ENCODE data around the gene PTPN14. TPM values are rescaled to one million over a fixed set of nuclear protein-coding genes. Genes with fewer than 3 reads are reported as not detected.

Gene PTPN14
- total and polyA plus RNA-seq, 2 of the 8 experiments (the other 6 are each of a cell fraction or from before 2014, with no cell fraction given) = 14.4 to 93.6 TPM

DNA sequence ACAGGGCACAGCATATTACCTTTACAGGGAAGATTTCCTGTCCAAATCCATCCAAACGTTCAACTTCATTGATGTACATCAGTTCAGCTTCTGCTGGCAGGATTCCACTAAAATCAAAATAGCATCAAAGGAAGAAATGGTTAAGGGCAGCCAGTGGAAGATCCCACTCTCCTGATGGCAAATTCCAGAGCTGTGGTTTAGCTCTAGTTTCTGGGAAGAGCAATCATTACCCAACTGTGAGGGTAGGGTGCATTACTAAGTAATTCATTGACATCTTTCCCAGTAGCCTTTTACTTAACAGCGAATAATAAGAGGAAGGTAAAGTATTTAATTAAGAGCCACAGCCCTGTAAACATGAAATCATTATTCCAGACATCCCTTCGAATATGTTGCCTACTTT is 149.7 kb downstream of the PTPN14 start:
- no peak for DNase-seq (ENCODE audit: low read depth in 1 of 2, low spot score in 2 of 2)
- TF ChIP-seq CREB1 (IDR thresholded peaks at IDR 0.05) (no peak), EZH2 (IDR thresholded peaks at IDR 0.05; ENCODE audit: low read depth, low read length, severe bottlenecking) (no peak)

More for the DNA sequence above, 149.7 kb downstream of the PTPN14 start:
- no peaks in the 10 kb centered on the region for H3K23me2 ChIP-seq (ENCODE audit: low read depth, low read length)
- no peak overlapping the region for H3K56ac ChIP-seq (replicated peaks; ENCODE audit: insufficient read length, low read depth, low read length)
- no peak overlapping the region for H3K4ac ChIP-seq (replicated peaks; ENCODE audit: insufficient read length, low read depth, low read length)
- ChIA-PET CTCF (ENCODE audit: partially characterized antibody) (interaction anchor here (0.7 to 2.5 kb wide), 4 partner anchors 11 to 43 kb away, joined by 3 to 6 read pairs (median 3); no protein-coding TSS in a partner anchor), POLR2A (ENCODE audit: partially characterized antibody) (interaction anchor here (1.3 kb wide), 1 partner anchor 150 kb away, joined by 6 read pairs; the partner anchor contains the start of gene PTPN14)
- no peak overlapping the region for H4K8ac ChIP-seq (ENCODE audit: extremely low read depth, insufficient read depth, low read length)
- no peak overlapping the region for H3K9ac ChIP-seq (replicated peaks in 1 of 4; ENCODE audit: extremely low read depth in 1 of 4, low read depth in 3 of 4, low read length in 3 of 4)
- H2BK15ac ChIP-seq (ENCODE audit: low read length) = no peak overlapping the region
- no peak overlapping the region for H3K4me2 ChIP-seq (ENCODE audit: insufficient read depth in 1 of 2, low read depth in 2 of 2, low read length in 2 of 2)
- H2AFZ ChIP-seq (ENCODE audit: low read length) = no peak overlapping the region
- no peak overlapping the region for H2AK5ac ChIP-seq (ENCODE audit: low read depth, low read length)
- no peaks in the 10 kb centered on the region for H4K20me1 ChIP-seq (replicated peaks in 1 of 2; ENCODE audit: control insufficient read depth in 1 of 2, insufficient read depth in 2 of 2, low read length in 2 of 2)
- H3K4me3 ChIP-seq (ENCODE audit: extremely low read depth in 1 of 4, insufficient read depth in 2 of 4, low read depth in 3 of 4, low read length in 4 of 4) = no peak overlapping the region
- peaks cover 0 to 12% (median 6%) of the 10 kb centered on the region in 4 experiments; a peak in 4 of 8 replicates for H3K36me3 ChIP-seq (ENCODE audit: control insufficient read depth in 2 of 4, insufficient read depth in 4 of 4, low read length in 3 of 4)
- H4K91ac ChIP-seq (replicated peaks; ENCODE audit: insufficient read length, low read length) = no peak overlapping the region
- H3K27me3 ChIP-seq (replicated peaks in 1 of 4; ENCODE audit: control insufficient read depth in 3 of 4, extremely low read depth in 1 of 4, insufficient read depth in 3 of 4, low read length in 3 of 4) = no peaks in the 10 kb centered on the region
- no peak overlapping the region for H3K14ac ChIP-seq (ENCODE audit: insufficient read length)
- H2BK20ac ChIP-seq (ENCODE audit: low read length) = no peak overlapping the region
- no peak overlapping the region for H3K18ac ChIP-seq (ENCODE audit: extremely low read depth, low read length)
- 0 out of 4 replicates have a peak, but pooled peaks cover 0 to under 1% of the 10 kb centered on the region in 2 experiments for H3K79me2 ChIP-seq (ENCODE audit: control insufficient read depth in 1 of 2, insufficient read depth in 2 of 2, low read length in 2 of 2)
- H3K4me1 ChIP-seq (replicated peaks in 1 of 4; ENCODE audit: control insufficient read depth in 3 of 4, insufficient read depth in 4 of 4, low read length in 3 of 4) = peaks cover 6 to 19% (median 13%) of the 10 kb centered on the region in 4 experiments
- H3K23ac ChIP-seq (ENCODE audit: insufficient read length) = no peak overlapping the region
- H3K79me1 ChIP-seq (ENCODE audit: low read depth, low read length) = 0 out of 2 replicates have a peak, but pooled peaks cover 2% of the 10 kb centered on the region
- no peak overlapping the region for H3K27ac ChIP-seq (ENCODE audit: low read depth, low read length)
- WGBS, 2 experiments (ENCODE audit: extremely low coverage in 1 of 2, insufficient coverage in 1 of 2, insufficient read length in 1 of 2, insufficient replicate concordance in 2 of 2, low coverage in 1 of 2, low lambda C conversion rate in 2 of 2, missing lambda C conversion rate in 1 of 2) = 95% methylated on average over 3 of the region's 3 CpGs; no CpG with 5 or more reads in 1 of the 2 experiments
- no peak overlapping the region for H2BK120ac ChIP-seq (replicated peaks; ENCODE audit: low read depth, low read length)
- no peak overlapping the region for H4K5ac ChIP-seq (ENCODE audit: insufficient read length, low read depth, low read length)
- no peak for FAIRE-seq
- no peak overlapping the region for H2BK12ac ChIP-seq (ENCODE audit: low read depth, low read length)
- no peak overlapping the region for H2BK5ac ChIP-seq (ENCODE audit: low read depth, low read length)
- no peaks in the 10 kb centered on the region for H3K9me3 ChIP-seq (ENCODE audit: insufficient read depth in 2 of 2, low read depth in 1 of 2, low read length in 1 of 2)
